ENCODE data around the gene AARS1.
A peak's percentile ranks its signal among the peaks of the same experiment; 100 is the strongest.
"Not testable (repeated sequence)": the region's sequence is repeated elsewhere in the genome, so short reads cannot be mapped to it uniquely, and the experiment has no call there.

AARS1 gene

DNA sequence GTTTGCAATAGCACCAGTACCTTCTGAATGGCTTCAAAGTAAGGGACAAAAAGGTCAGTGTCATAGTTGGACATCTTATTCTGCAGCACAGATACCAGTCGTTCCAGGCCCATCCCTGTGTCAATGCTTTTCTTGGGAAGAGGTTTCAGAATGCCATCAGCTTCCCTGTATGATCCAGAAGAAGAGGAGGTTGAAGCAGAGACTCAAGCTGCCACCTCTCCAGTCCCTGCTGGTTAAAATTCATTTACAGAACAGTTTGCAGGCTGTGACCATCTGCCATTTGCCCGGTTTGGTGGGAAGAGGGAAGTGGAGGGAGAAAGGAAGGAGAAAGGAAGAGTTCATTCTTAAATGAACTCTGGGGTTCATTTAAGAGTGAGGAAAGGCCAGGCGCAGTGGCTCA is 19.1 kb downstream of the AARS1 start:
- no peak for DNase-seq

DNA sequence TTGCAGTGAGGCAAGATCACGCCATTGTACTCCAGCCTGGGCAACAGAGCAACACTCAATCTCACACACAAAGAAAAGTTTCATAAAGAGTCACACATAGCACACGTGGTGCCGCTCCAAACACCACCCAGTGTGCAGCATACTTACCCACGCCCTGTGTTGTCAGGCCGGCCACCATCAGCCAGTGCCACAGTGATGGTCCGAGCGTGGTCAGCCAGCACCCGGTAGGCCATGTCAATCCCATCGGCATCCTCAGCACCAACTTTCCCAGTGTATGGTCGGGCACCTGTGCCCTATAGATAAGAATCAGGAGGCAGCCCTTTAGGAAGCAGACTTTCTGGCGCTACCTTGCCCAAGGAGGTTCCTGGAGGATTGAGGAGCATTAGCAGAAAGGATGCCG is 19.8 kb downstream of the AARS1 start:
- no peak for DNase-seq

DNA sequence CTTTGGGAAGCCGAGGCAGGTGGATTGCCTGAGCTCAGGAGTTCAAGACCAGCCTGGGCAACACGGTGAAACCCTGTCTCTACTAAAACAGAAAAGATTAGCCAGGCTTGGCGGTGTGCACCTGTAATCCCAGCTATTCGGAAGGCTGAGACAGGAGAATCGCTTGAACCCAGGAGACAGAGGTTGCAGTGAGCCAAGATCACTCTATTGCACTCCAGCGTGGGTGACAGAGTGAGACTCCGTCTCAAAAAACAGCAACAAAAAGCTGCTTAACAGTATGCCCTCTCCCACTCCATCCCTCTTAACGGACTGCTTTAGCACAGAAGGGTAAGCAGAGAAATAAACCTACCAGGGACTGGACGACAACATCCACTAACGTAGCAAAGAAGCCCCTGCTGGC is 21.4 kb downstream of the AARS1 start:
- DNase-seq, result not testable (repeated sequence)

DNA sequence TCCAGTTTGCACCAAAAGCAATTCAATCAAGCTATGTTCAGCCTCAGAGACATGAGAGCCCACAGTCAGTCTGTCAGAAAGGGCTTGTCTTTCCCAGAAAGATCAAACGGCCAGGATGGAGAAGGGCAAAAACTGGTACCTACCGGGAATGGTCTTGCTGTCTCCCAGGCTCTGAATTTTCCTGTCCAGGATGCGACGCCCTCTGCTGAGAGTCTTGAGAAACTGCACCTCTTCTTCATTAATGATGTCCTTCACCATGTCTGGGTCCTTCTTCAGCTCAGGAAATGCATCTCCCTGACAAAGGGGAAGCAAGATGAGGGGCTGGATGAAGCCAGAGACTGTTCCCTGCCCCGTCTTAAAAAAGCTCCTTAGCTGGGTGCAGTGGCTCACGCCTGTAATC is 21.8 kb downstream of the AARS1 start:
- peak in 1 of 2 donors; percentile 26 for DNase-seq

DNA sequence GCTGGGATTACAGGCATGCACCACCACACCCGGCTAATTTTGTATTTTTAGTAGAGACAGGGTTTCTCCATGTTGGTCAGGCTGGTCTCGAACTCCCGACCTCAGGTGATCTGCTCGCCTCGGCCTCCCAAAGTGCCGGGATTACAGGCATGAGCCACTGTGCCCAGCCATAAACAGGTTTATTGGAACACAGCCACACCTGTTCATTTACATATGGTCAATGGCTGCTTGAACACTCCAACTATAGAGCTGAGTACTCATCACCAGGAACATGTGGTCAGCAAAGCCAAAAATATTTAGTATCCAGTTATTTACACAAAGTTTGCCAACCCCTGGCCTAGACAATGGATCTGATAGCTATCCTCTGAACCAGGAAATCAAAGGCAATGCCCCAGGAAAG is 29.4 kb downstream of the AARS1 start:
- not testable (repeated sequence) for DNase-seq

DNA sequence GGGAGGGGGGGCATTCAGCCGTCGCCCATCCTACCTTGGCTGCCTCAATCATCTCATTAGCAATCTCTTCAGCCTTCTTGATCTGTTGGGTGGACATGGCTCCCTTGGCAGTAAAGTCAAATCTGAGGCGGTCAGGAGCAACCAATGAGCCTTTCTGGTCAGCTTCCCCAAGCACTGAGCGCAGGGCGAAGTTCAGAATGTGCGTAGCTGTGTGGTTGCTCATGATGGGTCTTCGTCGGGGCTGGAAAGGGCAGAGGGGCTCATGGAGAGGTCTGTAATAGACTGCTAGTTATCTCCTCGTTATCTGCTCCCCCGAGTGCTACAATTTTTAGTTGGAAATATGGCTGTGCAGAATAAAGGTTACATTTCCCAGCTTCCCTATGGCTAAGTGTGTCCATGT is 30.4 kb downstream of the AARS1 start:
- DNase-seq, result no peak

DNA sequence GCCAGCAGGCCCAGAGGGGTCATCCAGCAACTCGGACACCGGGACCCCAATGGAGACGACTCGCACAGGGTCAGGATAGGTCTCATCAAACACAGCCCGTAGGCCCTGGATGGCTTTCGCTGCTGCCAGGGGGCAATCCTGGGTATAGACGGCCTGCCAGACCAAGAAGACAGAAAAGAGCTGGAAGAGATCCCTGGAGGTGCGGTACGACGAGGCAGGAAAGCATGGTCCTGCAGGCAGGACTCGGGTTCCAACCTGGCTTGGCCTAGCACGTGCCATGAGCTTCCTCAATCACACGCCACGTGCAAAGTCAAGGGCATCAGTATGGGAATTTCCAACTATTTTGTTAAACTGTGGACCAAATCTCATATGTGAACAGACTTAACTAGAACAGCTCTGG is 31.2 kb downstream of the AARS1 start:
- no peak for DNase-seq

DNA sequence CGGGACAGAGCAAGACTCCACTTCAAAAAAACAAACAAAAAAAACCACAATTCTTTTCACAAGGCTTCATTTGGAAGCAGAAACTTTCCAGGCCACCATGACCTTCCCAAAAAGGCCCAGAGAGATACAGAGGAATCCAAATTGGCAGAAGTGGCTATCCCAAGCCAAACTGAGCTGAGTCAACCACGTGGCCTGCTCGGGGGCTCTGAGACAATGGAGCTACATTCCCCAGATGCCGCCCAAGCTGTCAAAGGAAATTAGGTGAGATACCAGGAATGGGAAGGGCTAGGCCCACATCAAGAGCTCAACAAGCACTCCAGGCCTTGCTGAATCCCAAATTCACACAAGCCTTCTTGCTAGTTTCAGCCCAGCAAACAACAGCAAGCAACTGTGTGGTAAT is 31.9 kb downstream of the AARS1 start:
- no peak for DNase-seq

DNA sequence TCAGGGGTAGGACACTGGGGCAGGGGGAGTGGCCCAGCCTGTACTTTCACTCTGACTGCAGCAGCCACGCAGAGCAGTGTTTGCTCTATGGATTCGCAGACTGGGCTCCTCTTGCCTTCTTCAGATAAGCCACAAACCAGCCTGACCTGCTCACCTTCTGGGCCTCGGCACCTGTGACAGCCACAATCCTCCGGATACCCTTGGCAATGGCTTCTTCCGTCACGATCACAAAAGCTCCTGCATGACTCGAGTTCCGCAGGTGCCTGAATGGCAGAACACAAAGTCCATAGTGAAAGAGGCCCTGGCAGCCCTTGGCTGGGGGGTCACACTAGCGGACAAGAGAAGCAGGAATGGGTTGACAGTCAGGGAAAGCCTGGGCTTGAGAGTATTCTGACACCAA is 33.7 kb downstream of the AARS1 start:
- no peak for DNase-seq

DNA sequence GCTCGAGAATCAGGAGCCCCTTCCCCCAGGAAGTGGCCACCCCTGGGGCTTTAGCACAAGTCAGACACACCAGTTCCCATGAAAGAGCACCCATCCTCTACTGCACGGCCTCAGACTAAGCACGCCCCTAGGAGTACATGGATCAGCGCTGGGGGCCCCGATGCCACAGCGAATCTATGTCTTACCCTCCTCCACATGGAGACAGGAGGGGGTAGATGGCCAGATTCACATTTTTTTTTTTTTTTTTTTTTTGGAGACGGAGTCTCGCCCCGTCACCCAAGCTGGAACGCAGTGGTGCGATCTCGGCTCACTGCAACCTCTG is 34.4 kb downstream of the AARS1 start:
- DNase-seq, result no peak

DNA sequence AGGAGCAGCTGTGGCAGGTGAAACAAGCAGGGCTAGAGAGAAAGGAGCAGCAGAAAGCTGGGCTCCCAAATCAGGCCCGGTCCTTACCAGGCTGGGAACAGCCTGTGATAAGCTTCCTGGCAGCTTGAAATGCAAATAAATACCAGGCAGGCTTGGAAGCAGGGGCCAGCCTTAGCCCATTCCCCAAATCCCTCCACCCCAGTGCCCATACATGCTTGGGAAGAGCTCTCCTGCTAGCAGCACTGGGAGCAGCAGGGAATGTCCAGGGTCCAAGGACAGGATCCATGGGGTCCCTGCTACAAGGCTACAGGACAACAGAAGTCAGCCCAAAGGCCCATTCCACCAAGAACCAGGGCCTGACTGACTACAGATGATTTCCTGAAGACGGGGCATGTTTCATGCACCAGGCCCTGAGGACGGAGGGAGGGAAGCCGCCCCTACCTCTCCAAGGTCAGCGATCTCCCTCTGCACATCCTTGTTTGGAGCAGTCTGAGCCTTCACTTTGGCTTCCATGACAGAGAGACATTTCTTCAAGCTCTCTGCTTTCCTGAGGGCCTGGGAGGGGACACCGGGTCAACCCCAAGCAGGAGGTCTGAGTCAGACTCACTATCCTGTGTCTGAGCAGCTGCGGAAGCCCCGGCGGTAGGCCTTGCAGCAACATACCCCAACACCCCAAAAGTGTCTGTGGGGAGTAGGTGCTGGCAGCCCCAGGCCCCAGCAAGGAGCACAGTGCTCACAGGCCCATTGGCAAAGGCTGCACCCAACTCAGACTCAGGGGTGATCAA is 34.9 kb downstream of the AARS1 start:
- no peak for DNase-seq

DNA sequence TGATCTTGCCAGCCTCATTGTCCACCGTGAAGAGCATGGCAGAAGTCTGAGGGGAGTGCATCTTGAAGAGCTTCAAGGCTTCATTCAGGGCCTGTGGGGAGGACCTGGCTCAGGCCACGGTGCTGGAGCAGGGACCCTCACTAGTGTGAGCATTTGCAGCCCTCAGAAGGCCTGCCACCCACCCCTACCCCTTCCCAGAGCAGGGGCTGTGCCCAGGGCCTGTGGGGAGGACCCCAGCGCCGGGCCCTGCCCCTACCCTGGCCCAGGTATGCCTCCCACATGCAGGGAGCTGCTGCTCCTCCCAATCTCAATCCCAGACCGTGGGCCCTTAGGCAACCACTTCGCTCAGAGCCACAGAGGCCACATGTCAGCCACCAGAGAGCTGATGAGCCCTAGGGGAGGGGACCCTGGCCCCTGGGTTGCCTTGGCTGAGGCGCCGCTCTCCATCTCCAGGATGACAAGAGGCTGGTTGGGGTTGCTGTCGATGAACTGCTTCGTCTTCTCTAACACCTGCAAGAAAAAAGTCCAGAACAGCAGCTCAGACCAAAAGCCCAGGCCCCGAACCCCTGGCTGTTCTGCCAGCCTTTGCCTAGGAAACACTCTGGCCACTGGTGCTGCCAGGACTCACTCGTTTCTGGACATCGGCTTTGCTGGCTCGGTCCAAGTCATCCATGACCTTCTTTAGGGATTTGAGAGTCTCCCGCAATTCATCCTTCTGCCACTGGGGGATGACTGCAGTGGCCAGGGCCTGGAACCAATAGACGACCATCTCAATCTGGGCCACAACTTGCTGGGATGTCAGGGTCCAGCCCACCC is 35.8 kb downstream of the AARS1 start:
- DNase-seq, result peak; percentile 23 to 29

DNA sequence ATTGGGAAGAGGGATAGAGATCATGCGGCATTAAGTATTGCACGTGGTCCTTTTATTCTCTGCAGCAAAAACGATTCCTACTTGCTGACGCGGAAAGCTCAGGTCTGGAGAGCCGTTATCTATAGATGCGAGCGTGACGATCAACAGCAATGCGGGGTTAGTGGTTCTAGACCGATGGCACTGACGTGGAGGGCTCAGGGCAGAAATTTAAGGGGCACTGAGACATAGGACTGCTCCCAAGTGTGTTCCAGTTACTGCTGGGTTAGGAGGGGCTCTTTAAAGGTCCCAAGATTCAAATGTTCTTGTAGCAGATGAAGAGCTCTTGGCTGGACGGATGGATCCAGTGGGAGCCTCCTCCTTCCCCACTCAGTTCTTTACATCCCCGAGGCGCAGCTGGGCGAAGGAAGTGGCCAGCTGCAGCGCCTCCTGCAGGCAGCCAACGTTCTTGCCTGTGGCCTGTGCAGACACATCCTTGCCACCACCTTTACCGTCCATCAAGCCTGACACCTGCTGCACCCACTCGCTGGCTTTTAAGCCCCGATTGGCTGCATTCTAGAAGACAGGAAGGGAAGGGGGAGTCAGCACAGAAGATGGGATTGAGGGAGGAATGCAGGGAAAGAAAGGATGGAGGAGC is 36.8 kb downstream of the AARS1 start:
- DNase-seq, result no peak

DNA sequence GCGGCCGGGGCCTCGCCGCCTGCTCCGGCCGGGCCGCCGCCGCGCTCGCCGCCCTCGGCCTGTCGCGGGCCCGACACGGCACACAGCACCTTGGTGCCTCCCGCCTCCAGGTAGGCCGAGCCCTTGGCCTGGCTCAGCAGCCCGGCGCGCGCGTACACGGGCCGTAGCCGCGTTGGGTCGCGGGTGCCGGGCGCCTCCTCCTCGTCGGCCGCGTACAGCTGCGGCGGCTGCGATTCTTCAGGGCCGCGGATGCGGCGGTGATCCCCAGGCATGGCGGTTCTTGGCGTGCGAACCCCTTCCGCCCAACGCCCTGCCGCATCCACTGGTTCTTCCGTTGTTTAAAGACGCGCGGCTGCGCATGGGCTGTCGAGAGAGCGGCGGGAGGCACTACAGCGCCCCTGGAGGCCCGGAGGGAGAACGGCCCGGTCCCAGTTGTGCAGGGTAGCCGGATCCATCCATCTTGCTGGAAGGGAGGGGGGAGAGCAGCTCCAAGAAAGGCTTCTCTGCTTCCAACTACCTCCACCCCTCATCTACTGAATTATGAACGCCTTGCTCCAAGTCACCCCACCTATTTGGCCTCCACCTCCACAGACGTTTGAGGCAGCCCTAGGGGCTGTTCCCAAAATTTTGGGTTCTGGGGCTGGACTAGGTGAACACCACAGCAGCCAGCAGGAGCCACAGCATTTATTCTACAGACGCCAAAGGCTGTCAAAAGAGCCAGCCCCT is 37.5 kb downstream of the AARS1 start, which contains the start of gene EXOSC6:
TSS of gene EXOSC6 (minus strand) at position 312 of the 726 bp plus-strand sequence. CDS start at position 272, 40 bp downstream.
- DNase-seq, result peak; percentile 87 to 90

DNA sequence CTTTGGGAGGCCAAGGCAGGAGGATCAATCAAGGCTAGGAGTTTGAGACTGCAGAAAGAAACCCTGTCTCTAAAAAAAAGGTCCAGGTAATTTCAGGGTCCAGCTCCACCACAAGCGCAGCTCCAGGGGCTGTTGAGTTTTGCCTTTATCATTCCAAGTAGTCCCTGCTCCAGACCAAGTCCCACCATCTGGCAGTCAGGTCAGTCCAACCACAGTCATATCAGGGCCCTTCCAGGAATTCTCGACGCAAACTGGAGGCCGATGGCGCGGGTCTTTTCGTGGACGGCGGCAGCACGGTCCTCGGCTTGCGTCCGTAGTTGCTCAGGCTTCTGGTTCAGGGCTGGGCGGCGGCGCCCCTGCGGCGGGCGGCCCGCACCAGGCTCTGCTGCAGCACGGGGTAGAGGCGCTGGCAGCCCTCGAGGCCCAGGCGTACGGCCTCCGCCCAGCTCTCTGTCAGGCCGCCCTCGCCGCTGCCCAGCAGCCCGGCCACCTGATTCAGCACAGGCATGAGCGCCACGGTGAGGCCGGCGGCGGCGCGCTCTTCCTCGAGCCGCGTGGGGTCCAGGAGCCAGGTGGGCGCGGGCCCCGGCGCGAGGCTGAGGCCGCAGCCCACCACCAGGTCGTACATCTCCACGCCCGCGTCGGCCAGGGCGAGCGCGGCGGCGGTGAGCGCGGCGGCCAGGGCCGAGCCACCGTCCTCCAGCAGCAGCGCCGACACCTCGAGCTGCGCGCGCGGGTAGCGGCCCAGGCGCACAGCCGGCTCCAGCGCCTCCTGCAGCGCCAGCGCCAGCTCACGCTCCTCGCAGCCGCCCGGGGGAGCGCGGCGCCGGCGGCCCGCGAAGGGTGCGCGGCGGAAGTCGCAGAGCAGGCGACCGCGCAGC is 38.3 kb downstream of the AARS1 start:
- DNase-seq, result peak in 1 of 2 donors; percentile 38

DNA sequence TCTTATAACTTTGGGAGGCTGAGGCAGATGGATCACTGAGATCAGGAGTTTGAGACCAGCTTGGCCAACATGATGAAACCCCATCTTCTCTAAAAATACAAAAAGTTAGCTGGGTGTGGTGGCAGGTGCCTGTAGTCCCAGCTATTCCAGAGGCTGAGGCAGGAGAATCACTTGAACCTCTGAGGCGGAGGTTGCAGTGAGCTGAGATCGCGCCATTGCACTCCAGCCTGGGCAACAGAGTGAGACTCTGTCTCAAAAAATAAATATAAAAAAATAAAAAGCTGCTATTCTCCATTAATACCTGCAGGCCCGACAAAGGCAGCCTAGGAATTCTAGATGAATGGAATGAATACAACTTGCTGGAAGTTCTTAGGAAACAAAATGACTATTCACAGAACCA is 39.6 kb downstream of the AARS1 start:
- not testable (repeated sequence) for DNase-seq

DNA sequence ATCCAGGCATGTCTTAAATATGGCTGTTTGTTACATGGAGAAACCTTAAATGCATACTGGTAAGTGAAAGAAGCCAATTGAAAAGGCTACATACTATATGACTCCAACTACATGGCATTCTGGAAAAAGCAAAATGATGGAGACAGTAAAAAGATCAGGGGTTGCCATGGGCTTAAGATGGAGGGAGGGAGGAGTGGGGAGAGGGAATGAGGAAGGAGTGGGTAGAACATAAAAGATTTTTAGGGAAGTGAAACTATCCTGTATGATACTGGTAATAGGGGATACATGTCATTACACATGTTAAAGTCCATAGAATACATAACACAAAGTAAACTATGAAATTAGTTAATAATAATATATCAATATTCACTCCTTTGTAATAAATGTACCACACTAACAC is 50.5 kb downstream of the AARS1 start:
- DNase-seq, result not testable (repeated sequence)

DNA sequence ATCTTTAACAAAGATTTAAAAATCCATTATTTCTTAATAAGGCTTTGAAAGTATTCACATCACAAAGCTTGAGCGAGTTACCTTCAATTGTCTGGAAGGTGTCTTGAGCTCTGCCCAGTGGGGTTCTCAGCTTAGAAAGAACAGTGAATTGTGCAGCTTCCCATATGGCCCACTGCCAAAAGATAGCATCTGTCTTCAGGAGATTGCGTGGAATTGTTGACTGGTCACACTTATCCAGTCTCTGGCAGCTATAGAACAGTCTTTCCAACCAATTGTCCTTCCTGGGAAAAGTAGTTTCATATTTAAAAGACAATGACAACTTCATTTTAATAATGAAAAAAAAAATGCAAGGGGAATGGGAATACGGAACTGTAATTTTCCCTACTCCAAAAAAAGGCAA is 57.5 kb downstream of the AARS1 start:
- not testable (repeated sequence) for DNase-seq

DNA sequence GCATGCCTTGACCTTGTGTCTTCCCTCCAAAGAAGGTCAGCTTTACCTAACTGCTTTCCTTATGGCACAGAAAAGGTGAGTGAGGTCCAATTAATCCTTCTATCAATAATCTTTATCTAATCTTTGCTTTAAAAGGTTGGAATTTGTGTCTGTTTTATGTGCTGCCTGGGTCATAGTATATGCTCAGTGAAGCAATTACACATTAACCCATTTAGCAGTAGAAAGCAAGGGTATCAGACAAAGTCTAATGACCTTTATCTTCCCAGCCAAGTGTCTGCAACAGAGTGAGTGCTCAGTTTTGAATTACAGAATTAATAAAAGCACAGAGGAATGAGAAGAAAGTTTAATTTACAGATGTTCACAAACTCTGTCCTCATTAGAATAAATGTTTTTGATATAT is 63.3 kb downstream of the AARS1 start:
- DNase-seq, result not testable (repeated sequence)

DNA sequence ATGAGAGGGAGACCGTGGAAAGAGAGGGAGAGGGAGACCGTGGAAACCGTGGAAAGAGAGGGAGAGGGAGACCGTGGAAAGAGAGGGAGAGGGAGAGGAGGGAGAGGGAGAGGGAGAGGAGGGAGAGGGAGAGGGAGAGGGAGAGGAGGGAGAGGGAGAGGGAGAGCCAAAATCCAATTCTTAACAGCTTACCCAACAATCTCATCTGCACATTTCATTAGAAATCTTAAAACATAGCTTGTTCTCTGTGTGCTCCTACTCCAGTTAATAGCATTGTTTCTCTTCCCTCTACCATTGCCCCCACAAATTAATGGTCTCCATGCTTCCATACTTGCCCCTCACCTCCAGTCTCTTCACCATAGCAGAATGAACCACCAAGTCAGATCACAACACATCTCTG is 63.9 kb downstream of the AARS1 start:
- not testable (repeated sequence) for DNase-seq

DNA sequence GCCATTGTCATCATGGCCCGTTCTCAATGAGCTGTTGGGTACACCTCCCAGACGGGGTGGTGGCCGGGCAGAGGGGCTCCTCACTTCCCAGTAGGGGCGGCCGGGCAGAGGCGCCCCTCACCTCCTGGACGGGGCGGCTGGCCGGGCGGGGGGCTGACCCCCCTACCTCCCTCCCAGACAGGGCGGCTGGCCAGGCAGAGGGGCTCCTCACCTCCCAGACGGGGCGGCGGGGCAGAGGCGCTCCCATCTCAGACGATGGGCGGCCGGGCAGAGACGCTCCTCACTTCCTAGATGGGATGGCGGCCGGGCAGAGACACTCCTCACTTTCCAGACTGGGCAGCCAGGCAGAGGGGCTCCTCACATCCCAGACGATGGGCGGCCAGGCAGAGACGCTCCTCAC is 64.7 kb downstream of the AARS1 start:
- DNase-seq, result not testable (repeated sequence)

DNA sequence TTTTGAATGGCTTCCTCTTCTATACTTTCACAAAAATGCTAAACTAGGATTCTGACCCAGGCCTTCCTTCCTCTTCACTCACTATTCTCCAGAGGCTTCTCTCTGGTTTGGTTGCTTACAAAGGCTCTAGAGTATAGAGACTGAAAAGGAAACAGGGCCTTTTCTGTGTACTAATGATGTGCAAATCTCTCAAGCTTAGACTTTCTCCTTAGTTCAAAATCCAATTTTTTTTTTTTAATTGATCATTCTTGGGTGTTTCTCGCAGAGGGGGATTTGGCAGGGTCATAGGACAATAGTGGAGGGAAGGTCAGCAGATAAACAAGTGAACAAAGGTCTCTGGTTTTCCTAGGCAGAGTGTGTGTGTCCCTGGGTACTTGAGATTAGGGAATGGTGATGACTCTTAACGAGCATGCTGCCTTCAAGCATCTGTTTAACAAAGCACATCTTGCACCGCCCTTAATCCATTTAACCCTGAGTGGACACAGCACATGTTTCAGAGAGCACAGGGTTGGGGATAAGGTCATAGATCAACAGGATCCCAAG is 65.3 kb downstream of the AARS1 start:
- DNase-seq, result not testable (repeated sequence)

Measured in activated CD4-positive, alpha-beta T cell treated with anti-CD3 and anti-CD28 coated beads for 4 hours (primary cell).